GM19043 (cell line): Measurements from ENCODE around the gene AP3S2.
"Not testable (repeated sequence)": the region's sequence is repeated elsewhere in the genome, so short reads cannot be mapped to it uniquely, and the experiment has no call there.

Experiments used
- ATAC-seq: cut with Tn5 transposase; IDR thresholded peaks from one replicate; pipeline ENCODE4 v1.9.1; 2021; ENCODE audit warnings: low read depth; ENCODE audit not compliant: unreplicated experiment

Gene AP3S2

GRCh38 chr15:89836267-89837133 is 57.3 kb downstream of the AP3S2 start:
- ATAC-seq, result no peak

- ATAC-seq, result no peak
Observed at GRCh38 chr15:89835176-89835564, 58.6 kb downstream of the AP3S2 start.

GRCh38 chr15:89834465-89835175 is 59.2 kb downstream of the AP3S2 start:
- not testable (repeated sequence) for ATAC-seq

GRCh38 chr15:89833966-89834365 is 59.8 kb downstream of the AP3S2 start:
- ATAC-seq, result no peak

DNA sequence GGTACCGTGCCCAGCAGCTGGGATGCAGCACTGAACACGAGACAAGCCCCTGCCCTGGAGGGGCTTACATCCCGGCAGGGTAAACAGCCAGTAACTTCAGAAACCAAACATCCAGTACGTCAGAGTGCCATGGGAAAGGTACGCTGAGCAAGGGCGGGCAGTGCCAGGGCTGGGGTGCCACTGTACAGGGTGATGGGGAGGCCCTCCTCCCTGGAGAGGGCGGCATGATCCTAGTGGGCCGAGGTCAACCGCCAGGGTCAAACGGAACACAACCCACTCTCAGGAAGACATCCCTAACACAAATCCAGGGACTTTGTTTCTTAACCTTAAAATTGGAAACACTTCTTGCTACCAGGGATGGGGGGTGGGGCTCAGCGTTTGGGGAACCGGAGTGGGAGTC is 63.2 kb downstream of the AP3S2 start:
- no peak for ATAC-seq

DNA sequence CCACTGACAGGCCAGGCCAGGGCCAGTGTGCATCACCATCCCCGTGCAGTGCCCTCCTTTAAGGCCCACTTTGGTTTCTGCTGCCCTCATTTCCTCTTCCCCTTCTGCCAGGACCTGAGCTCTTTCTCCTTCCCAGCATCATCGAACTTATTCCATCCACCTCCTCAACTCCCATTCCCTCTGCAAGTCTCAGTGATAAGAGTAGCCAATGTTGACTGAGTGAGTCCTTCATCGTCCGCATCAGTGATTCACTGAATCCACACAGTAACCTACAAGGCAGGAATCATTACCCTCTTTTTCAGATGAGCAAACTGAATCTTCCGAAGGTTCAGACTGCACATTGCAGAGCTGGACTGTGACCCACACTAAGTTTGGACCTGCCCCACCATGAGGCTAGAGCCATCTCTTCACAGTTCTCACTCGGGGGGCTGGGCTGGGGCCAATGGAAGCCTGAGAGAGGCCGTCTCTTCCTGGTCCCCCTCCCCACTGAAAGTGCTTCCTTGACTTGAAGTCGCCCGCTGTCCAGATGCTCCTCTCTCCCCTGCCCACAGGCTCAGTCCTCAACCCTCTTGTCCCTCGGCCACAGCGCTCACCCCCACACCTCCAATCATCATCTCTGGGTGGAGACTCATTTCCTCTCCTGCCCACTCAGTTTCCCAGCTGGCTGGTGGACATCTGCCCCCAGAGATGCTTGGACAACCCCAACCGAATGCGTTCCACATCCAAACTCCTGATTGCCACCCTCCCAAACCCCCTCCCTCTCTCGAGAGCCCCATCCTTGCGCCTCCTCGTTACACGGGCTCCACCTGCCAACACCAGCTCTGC is 64.0 kb downstream of the AP3S2 start:
- ATAC-seq, result no peak

- no peak for ATAC-seq
Observed at GRCh38 chr15:89829161-89829560, 64.6 kb downstream of the AP3S2 start.

DNA sequence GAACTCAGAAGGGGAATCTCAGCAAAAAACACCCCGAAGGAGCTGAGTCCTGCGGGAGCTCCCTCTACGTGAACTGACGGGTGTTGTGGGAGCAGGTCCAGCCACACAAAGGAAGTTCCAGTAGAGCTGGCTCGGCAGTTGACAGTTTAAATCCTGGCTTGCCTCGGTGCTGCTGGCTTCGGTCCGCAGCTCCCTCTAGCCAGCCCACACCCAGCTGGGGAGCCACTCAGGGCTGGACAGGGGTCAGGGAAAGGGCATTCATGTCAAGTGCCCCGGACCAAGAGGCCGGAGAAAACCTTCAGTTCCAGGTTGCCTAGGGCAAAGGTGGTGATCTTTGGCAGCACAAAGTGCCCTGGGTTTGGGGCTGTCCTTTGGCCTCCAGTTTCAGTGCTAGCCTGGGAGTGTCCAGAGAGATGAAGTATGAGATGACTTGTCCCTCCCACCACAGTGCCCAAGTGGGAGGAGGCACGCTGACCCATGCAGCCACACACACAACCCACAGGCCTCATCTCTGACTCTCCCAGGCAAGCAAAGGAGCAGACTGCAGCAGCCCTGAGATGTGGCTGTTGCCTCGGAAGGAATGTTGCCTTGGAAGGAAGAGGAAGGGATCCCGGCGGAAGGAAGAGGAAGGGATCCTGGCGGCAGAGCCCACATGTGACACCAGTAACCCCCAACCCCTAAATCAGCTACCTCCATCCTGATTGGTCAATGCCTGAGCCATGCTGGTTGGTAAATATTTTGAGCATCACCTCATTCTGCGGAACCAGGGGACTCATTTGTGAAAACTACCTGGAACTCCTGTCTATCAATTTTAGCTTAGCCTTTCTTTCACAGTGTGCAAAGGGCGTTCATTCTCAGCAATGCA is 65.3 kb downstream of the AP3S2 start:
- ATAC-seq, result no peak

- ATAC-seq, result no peak
Observed at GRCh38 chr15:89827829-89828228, 66.0 kb downstream of the AP3S2 start.

DNA sequence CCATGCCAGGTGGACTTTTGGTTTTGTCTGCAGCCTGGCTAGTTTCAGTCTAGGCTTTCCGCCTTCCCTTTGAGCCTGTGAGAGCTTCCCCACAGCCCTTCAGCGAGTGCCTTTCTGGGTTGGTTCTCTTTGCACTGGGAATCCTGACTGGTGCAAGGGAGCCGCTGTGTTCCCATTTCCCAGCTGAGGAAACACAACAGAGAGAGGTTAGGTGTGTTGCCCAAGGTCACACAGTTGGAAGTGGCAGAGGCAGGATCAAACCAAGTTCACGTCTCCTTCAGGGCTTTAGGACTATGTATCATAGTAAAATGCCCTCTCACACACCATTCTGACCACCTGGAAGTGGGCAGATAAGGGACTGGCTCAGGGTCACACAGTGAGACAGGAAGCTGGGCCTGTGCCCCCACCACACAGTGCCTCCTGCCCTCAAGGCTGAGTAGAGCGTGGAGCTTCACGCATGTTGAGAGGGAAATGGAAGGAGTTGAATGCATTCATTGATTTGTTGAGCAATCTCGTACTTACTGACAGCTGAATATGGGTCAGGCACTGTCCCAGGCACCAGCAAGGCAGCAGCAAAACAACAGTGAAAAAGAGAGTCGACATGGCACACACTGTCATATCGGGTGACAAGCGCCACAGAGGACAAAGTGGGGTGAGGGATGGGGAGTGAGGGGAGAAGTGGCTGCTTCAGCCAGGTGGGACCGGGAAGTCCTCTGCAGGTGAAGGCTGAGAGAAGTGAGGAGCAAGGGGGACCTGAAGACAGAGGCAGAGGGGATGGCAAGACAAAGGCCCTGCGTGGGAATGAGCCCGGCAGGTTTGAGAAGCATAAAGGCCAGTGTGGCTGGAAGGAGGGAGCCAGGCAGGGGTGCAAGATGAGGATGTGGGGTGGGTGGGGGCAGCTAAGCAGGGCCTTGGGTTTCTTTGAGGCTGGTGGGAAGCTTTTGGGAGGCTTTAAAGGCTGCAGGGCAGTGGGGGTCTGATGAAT is 66.8 kb downstream of the AP3S2 start:
- ATAC-seq, result no peak

GRCh38 chr15:89825271-89825940 is 68.4 kb downstream of the AP3S2 start:
- ATAC-seq, result no peak

DNA sequence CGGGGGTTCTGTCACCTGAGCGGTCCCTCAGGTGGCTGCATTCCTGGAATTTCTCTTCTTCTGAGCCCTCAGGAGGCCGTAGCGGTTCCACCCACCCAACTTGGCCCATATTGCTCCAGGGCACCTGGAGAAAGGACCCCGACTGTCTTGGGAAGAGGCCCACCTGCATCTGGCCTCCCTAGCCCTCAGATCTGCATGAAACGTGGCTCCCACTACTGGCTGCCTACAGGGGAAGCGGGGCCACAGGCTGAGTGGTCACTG is 69.3 kb downstream of the AP3S2 start:
- no peak for ATAC-seq

DNA sequence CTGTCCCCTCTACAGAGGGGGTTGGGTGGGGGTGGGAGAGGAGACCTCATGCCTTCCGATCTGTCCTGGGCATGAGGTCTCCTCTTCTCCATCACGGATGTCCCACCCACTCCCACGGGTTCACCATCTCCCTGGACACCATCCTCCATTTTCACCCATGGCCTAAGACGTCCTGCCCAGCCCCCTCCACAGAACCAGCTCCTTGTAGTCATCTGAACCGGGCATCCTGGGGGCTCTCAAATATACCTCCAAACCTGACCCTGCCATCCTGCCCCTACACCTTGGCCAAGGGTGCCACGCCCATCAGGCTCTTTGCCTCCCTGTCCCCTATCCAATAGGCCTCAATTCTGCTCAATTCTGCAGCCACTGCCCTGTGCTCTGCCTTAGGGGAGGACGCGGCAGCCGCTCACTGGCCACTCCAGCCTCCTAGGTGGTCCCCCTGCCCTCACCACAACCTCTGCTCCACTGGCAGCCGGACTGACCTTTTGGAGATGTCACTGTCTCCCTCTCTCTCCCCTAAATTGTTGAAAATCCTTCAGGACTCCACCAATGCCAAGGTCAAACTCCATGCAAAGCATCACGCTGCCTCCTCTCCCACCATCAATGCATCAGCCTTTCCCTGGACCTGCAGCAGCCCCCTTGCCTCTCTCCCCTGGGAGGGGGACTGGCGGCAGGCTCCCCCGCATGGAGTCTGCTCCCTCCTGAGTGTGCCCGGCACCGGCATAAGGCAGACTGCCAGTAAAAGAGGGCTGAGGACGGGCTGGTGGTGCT is 69.8 kb downstream of the AP3S2 start:
- no peak for ATAC-seq

DNA sequence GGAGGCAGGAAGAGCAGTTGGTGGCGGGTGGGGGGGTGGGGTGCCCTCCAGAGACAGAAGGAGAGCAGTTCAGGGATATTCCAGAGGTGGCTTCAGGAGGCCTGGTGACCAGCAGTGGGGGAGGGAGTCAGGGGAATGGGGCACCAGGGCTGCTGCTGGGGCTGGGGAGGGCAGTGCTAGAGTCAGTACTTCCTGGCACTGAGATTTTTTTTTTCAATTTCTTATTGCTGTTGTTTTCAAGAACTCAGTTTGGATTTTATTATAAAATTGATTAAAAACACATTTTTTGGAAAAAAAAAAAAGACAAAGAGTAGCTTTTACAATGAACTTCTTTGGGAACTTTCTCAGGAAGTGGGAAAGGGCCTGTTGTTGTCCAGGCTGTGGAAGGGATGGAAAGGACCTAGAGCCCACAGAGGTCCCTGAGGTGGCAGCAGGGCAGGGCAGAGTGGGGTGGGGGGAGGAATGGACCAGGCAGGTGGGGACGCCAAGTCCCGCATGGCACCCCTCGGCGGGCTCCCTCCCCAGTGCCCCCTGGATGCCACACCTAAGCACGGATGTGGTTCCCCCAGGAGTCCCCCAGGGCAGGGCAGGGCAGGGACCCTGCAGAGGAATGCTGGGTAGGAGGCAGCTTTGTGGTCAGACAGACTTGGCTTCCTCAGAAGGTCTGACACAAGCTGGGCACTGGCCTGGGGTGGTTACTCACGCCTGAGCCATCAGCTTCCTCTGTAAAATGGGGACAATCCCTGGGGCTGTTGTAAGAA is 70.7 kb downstream of the AP3S2 start:
- no peak for ATAC-seq

DNA sequence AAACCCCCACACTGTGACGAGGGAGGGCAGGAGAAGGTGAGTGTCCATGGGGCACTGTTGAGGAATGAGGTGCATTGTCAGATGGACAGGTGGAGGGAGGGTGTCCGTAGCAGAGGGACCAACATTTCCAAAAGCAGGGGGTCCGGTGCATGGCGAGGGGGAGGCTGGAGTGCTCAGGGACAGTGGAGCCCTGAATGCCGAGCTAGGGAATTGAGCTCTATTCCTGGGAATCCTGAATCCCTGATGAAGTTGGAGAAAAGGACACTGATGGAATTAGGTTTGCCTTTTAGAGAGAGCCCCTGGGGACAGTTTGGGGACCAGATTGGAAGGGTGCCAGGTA is 71.2 kb downstream of the AP3S2 start:
- no peak for ATAC-seq

DNA sequence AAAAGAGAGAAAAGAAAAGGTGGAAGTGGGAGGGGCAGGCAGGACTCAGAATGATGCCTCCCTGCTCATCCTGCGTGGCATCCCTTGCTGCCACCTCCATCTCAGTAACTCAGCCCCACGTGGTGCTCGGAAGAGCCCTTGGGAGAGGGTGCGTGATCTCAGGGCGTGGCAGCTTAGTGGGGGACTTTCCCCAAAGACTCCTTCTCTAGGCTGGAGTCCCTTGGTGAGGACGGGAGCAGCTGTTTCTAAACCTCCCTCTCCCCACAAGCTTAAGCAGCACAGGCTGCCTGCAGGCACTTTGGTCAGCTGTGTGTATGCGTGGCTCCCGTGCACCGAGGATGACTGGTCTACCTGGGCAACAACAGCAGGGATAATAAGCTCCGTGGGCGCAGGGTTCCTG is 71.8 kb downstream of the AP3S2 start:
- ATAC-seq, result no peak
